Tibial nerve (tissue), 3 donors: ENCODE measurements around the gene GPX4.

Experiments used
- CTCF ChIP-seq, 5 experiments: fragments of 200-600 bp in 3 of 5; fragments of 450-650 bp in 2 of 5; sonication (generic) in 3 of 5; IDR thresholded peaks; one replicate each; pipeline ENCODE4 v1.5.1; 2016 to 2019; ENCODE audit warnings: antibody characterized with exemption in 5 of 5, mild to moderate bottlenecking in 3 of 5, moderate library complexity in 2 of 5
- POLR2A ChIP-seq, 2 donors: fragments of 450-650 bp; IDR thresholded peaks; one replicate each; pipeline ENCODE4 v1.6.1; 2017; ENCODE audit warnings: antibody characterized with exemption in 2 of 2, mild to moderate bottlenecking in 2 of 2, moderate library complexity in 2 of 2

- no peak for TF ChIP-seq POLR2A (IDR thresholded peaks at IDR 0.05)
- TF ChIP-seq CTCF (IDR thresholded peaks at IDR 0.05), result no peak
Measured at GRCh38 chr19:1089126-1089771, 14.5 kb upstream of the GPX4 start.
